Activated CD8-positive, alpha-beta T cell treated with anti-CD3 and anti-CD28 coated beads for 36 hours (primary cell): ENCODE results near the gene COG1. TPM values are rescaled to one million over a fixed set of nuclear protein-coding genes. Genes with fewer than 3 reads are reported as not detected.
A peak's percentile ranks its signal among the peaks of the same experiment; 100 is the strongest.

ENCODE experiments used
- ATAC-seq: fragments of 200-7000 bp; cut with Tn5 transposase; one replicate; pipeline ENCODE4 v1.10.0; 2021; ENCODE audit warnings: mild to moderate bottlenecking, moderate library complexity
- CTCF ChIA-PET: fragments of 350-600 bp; sonication (Branson Sonifier 250); formaldehyde crosslinking; loops from one replicate; lab custom pipeline; 2021; ENCODE audit warnings: antibody characterized with exemption; lab: Charles Lee
- POLR2A ChIA-PET: fragments of 350-600 bp; sonication (Branson Sonifier 250); formaldehyde crosslinking; loops from one replicate; lab custom pipeline; 2021; ENCODE audit warnings: antibody characterized with exemption; lab: Charles Lee
- DNase-seq: peaks from one replicate; pipeline ENCODE4 v3.0.0-alpha.2; 2020
- H3K27ac Mint-ChIP-seq: one replicate; pipeline ENCODE4 v1.8.0; 2021; ENCODE audit warnings: mild to moderate bottlenecking, mixed read lengths
- H3K27me3 Mint-ChIP-seq: one replicate; pipeline ENCODE4 v1.8.0; 2021; ENCODE audit warnings: mixed read lengths
- H3K36me3 Mint-ChIP-seq: one replicate; pipeline ENCODE4 v1.8.0; 2021; ENCODE audit warnings: low read depth, mixed read lengths
- H3K4me1 Mint-ChIP-seq: one replicate; pipeline ENCODE4 v1.8.0; 2021; ENCODE audit warnings: low read depth, mixed read lengths
- H3K4me3 Mint-ChIP-seq: one replicate; pipeline ENCODE4 v1.8.0; 2021; ENCODE audit warnings: mild to moderate bottlenecking, moderate library complexity, mixed read lengths
- H3K9me3 Mint-ChIP-seq: one replicate; pipeline ENCODE4 v1.8.0; 2021; ENCODE audit warnings: mixed read lengths
- CTCF ChIP-seq: fragments of 200-600 bp; IDR thresholded peaks from one replicate; pipeline ENCODE4 v1.8.0; 2022; ENCODE audit warnings: antibody characterized with exemption, mild to moderate bottlenecking
- intact Hi-C: fragments of 100-400 bp; cut with micrococcal nuclease; formaldehyde crosslinking; loops from one replicate; pipeline ENCODE4 v1.10.0; 2022
- total RNA-seq, 2 experiments: library from RNA; stranded (reverse); gene quantifications; one replicate each; pipeline ENCODE4 v1.2.3, GENCODE V29; 2021

The COG1 gene
- total RNA-seq, 2 experiments from 2014 or later = 24.6 to 27.9 TPM

- peaks cover 32% of the 10 kb centered on the region for H3K36me3 Mint-ChIP-seq
- intact Hi-C loops = loop anchor here (5.0 kb wide), 1 partner anchor 38 kb away; a partner anchor contains a TSS
- peak overlapping the region; percentile 37 for H3K27ac Mint-ChIP-seq
- H3K9me3 Mint-ChIP-seq = no peaks in the 10 kb centered on the region
- POLR2A ChIA-PET = interaction anchor here (0.9 to 5.6 kb wide), 4 partner anchors 8 to 37 kb away, joined by 3 to 39 read pairs (median 21); a partner anchor contains a TSS
- DNase-seq (no peak), ATAC-seq (no peak)
- no peaks in the 10 kb centered on the region for H3K27me3 Mint-ChIP-seq
- no peak for TF ChIP-seq CTCF
- CTCF ChIA-PET = interaction anchor here (1.0 to 6.0 kb wide), 4 partner anchors 20 to 469 kb away, joined by 3 to 41 read pairs (median 4); a partner anchor contains a TSS
- peak overlapping the region; percentile 43 for H3K4me3 Mint-ChIP-seq
- peaks cover 20% of the 10 kb centered on the region for H3K4me1 Mint-ChIP-seq
These were observed 1.8 kb downstream of the COG1 start for GRCh38 chr17:73194514-73195222.

- Mint-ChIP-seq H3K27ac (no peak overlapping the region), H3K27me3 (no peaks in the 10 kb centered on the region), H3K36me3 (peaks cover 46% of the 10 kb centered on the region), H3K4me1 (peaks cover 18% of the 10 kb centered on the region), H3K4me3 (no peak overlapping the region), H3K9me3 (no peaks in the 10 kb centered on the region)
- ATAC-seq = no peak
- TF ChIP-seq CTCF = no peak
- CTCF ChIA-PET = interaction anchor here (1.1 to 1.2 kb wide), 2 partner anchors 32 to 173 kb away, joined by 3 to 4 read pairs; no protein-coding TSS in a partner anchor
- no peak for DNase-seq
- intact Hi-C loops = no loop called here
- POLR2A ChIA-PET = interaction anchor here (1.1 kb wide), 1 partner anchor 36 kb away, joined by 3 read pairs; a partner anchor contains a TSS
These were observed 3.6 kb downstream of the COG1 start for GRCh38 chr17:73196500-73196899.

GRCh38 chr17:73197161-73197560 is 4.3 kb downstream of the COG1 start:
- POLR2A ChIA-PET = interaction anchor here (1.1 kb wide), 1 partner anchor 35 kb away, joined by 3 read pairs; a partner anchor contains a TSS
- Mint-ChIP-seq H3K36me3 (peaks cover 49% of the 10 kb centered on the region), H3K27ac (no peak overlapping the region), H3K4me1 (peaks cover 20% of the 10 kb centered on the region), H3K27me3 (no peaks in the 10 kb centered on the region), H3K4me3 (no peak overlapping the region), H3K9me3 (no peaks in the 10 kb centered on the region)
- intact Hi-C loops = no loop called here
- no peak for TF ChIP-seq CTCF
- CTCF ChIA-PET = interaction anchor here (0.9 to 1.3 kb wide), 3 partner anchors 31 to 173 kb away, joined by 3 read pairs; no protein-coding TSS in a partner anchor
- no peak for ATAC-seq
- DNase-seq = no peak

- H3K36me3 Mint-ChIP-seq = peaks cover 57% of the 10 kb centered on the region
- H3K27me3 Mint-ChIP-seq = no peaks in the 10 kb centered on the region
- CTCF ChIA-PET = interaction anchor here (1.3 kb wide), 1 partner anchor 57 kb away, joined by 3 read pairs; no protein-coding TSS in a partner anchor
- POLR2A ChIA-PET = no interaction called here
- intact Hi-C loops = no loop called here
- TF ChIP-seq CTCF = no peak
- DNase-seq (no peak), ATAC-seq (no peak)
- H3K9me3 Mint-ChIP-seq = no peaks in the 10 kb centered on the region
- no peak overlapping the region for H3K4me3 Mint-ChIP-seq
- no peak overlapping the region for H3K27ac Mint-ChIP-seq
- peaks cover 27% of the 10 kb centered on the region for H3K4me1 Mint-ChIP-seq
These were observed 5.5 kb downstream of the COG1 start for GRCh38 chr17:73198201-73198929.

- peaks cover 61% of the 10 kb centered on the region for H3K36me3 Mint-ChIP-seq
- H3K4me1 Mint-ChIP-seq = peaks cover 28% of the 10 kb centered on the region
- H3K27me3 Mint-ChIP-seq = no peaks in the 10 kb centered on the region
- ATAC-seq (no peak), DNase-seq (no peak)
- H3K27ac Mint-ChIP-seq = no peak overlapping the region
- intact Hi-C loops = no loop called here
- no peak for TF ChIP-seq CTCF
- H3K9me3 Mint-ChIP-seq = no peaks in the 10 kb centered on the region
- ChIA-PET POLR2A (no interaction called here), CTCF (no interaction called here)
- H3K4me3 Mint-ChIP-seq = no peak overlapping the region
These were observed 6.0 kb downstream of the COG1 start for GRCh38 chr17:73198930-73199260.
